HUES48 (cell line): ENCODE results near the gene AKAP1.
A peak's percentile ranks its signal among the peaks of the same experiment; 100 is the strongest.

ENCODE experiments used
- H3K27ac ChIP-seq: one replicate; pipeline ENCODE4 v1.7.0; 2013; ENCODE audit warnings: low read depth, low read length, inconsistent platforms
- H3K27me3 ChIP-seq: 2 replicates; pipeline ENCODE4 v1.6.1; 2013; ENCODE audit warnings: mild to moderate bottlenecking, low read length; ENCODE audit not compliant: control insufficient read depth, insufficient read depth
- H3K36me3 ChIP-seq: 2 replicates; pipeline ENCODE4 v1.6.1; 2013; ENCODE audit warnings: low read length; ENCODE audit not compliant: control insufficient read depth, insufficient read depth
- H3K4me1 ChIP-seq: 2 replicates; pipeline ENCODE4 v1.6.1; 2013; ENCODE audit warnings: mild to moderate bottlenecking, low read length; ENCODE audit not compliant: control insufficient read depth, insufficient read depth
- H3K4me3 ChIP-seq: 2 replicates; pipeline ENCODE4 v1.5.1; 2013; ENCODE audit warnings: mild to moderate bottlenecking, low read depth, low read length
- H3K9ac ChIP-seq: 2 replicates; pipeline ENCODE4 v1.6.1; 2013; ENCODE audit warnings: mild to moderate bottlenecking, low read depth, low read length, moderate library complexity
- H3K9me3 ChIP-seq: 2 replicates; pipeline ENCODE4 v1.6.1; 2013; ENCODE audit warnings: low read length; ENCODE audit not compliant: control insufficient read depth, insufficient read depth

AKAP1 gene

DNA sequence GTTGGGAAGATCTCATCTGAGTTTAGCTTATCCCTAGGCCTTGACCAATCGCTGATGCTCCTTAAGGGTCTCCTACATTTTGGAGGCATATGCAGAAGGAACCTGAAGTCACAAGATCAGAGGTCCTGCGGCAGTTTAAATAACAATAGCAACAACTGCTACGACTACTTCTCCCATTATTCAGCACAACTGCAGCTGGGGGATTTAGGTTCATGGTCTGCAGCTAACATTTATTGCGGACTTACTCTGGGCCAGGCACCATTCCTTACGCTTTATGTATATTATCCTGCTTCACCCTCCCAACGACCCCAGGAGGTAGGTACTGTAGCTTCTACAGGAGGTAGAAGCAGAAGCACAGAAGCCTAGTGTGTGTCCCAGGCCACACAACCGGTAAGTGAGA is 59.5 kb downstream of the AKAP1 start:
- Histone ChIP-seq H3K4me3 (0 out of 2 replicates have a peak overlapping the region, but pooled peaks have one; percentile 0), H3K9me3 (no peaks in the 10 kb centered on the region), H3K27me3 (no peaks in the 10 kb centered on the region), H3K9ac (no peak overlapping the region), H3K4me1 (peaks cover 14% of the 10 kb centered on the region), H3K36me3 (no peaks in the 10 kb centered on the region), H3K27ac (no peak overlapping the region)

DNA sequence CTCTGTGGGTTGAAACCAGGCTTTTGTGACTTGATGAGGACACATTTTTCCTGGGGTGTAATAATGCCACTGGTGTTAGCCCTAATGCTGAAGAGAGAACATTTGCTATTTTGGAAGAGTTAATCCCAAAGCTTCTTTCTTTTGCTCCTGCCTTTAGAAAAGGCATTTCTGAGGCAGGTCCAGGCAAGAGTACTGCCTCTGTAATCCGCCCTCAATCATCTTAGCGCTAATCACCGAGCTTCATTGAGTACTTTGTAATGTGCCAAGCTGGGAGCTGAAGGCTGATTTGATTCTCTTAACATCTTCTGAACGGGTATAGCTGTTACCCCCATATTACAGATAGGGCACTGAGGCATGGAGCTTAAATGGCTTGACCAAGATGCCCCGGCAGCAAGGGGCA is 60.3 kb downstream of the AKAP1 start:
- H3K9ac ChIP-seq: no peak overlapping the region; the same call in 1 of the 2 replicates

DNA sequence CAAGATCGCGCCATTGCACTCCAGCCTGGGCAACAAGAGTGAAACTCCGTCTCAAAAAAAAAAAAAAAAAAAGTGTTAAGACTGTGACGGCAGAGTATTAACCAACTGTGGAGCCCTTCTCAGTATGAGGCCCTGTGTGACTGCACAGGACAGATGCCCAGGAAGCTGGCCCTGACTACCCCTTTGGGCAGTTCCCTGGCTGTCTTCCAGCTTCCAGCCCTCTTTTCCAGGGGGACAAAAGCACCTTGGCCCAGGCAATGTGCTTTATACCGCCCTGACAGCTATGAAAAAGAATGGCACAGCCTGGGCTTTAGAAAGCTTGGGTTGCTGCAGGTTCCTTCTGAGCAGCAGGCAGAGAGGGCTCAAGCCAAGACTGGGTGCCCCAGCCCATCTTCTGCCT is 61.2 kb downstream of the AKAP1 start:
- H3K4me1 ChIP-seq: peaks cover 14% of the 10 kb centered on the region
- H3K9me3 ChIP-seq: no peaks in the 10 kb centered on the region
- no peak overlapping the region for H3K9ac ChIP-seq
- no peak overlapping the region for H3K27ac ChIP-seq
- H3K27me3 ChIP-seq: no peaks in the 10 kb centered on the region
- H3K36me3 ChIP-seq: no peaks in the 10 kb centered on the region
- no peak overlapping the region for H3K4me3 ChIP-seq

More for the DNA sequence above, 60.3 kb downstream of the AKAP1 start:
- Histone ChIP-seq H3K36me3 (no peaks in the 10 kb centered on the region), H3K9me3 (no peaks in the 10 kb centered on the region), H3K4me3 (no peak overlapping the region), H3K27ac (no peak overlapping the region), H3K4me1 (peaks cover 14% of the 10 kb centered on the region), H3K27me3 (no peaks in the 10 kb centered on the region)

- no peaks in the 10 kb centered on the region for H3K27me3 ChIP-seq
- H3K27ac ChIP-seq: no peak overlapping the region
- no peak overlapping the region for H3K9ac ChIP-seq
- no peaks in the 10 kb centered on the region for H3K9me3 ChIP-seq
- no peaks in the 10 kb centered on the region for H3K4me1 ChIP-seq
- no peak overlapping the region for H3K4me3 ChIP-seq
- H3K36me3 ChIP-seq: no peaks in the 10 kb centered on the region
Observed at GRCh38 chr17:57151798-57152197, 66.8 kb downstream of the AKAP1 start.

DNA sequence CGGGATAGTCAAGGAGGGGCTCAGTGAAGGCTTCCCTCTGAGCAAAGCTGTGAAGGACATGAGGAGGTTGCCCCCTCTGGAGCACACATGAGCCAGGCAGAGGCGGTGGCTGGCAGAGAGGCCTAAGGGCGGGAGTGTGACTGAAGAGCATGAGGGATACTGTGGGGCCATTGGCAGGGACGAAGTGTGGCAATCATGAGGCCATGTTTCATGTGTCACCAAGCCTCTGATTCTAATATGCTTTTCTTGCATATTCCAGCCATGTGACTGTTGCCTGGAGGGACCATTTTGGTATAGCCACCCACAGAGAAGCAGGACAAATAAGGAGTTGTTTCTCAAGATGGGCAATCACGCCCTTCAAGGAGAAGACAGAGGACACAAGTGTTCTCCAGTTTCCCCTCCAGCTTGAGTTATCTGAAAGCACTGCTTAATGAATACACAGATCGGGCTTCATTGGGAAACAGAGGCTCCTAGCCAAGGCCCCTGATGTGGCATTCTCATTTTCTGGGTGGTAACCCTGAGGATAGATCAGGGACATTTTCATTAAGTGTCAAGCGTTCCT is 68.0 kb downstream of the AKAP1 start:
- no peaks in the 10 kb centered on the region for H3K36me3 ChIP-seq
- no peak overlapping the region for H3K27ac ChIP-seq
- no peak overlapping the region for H3K4me3 ChIP-seq
- no peaks in the 10 kb centered on the region for H3K27me3 ChIP-seq
- no peak overlapping the region for H3K9ac ChIP-seq
- no peaks in the 10 kb centered on the region for H3K4me1 ChIP-seq
- H3K9me3 ChIP-seq: no peaks in the 10 kb centered on the region

DNA sequence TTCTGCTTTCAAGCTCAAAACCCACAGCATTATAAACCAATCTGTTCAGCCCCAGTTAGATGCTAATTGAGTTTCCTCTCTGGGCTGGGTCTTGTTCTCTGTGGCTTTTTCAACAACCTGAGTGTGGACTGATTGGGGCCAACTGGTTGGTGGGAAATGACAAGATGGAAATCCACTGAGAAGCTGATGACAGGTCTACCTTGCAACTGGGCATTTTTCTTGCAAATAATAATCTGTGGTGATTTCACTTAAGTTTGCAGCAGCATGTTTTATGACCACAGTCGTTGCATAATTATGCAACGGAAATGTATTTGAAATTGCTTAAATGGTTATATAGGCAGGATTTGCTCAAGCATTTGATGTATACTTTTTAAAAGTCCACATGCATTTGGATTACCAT is 69.9 kb downstream of the AKAP1 start:
- Histone ChIP-seq H3K9me3 (no peaks in the 10 kb centered on the region), H3K27me3 (no peaks in the 10 kb centered on the region), H3K36me3 (no peaks in the 10 kb centered on the region), H3K27ac (no peak overlapping the region), H3K9ac (no peak overlapping the region), H3K4me3 (no peak overlapping the region), H3K4me1 (no peaks in the 10 kb centered on the region)

DNA sequence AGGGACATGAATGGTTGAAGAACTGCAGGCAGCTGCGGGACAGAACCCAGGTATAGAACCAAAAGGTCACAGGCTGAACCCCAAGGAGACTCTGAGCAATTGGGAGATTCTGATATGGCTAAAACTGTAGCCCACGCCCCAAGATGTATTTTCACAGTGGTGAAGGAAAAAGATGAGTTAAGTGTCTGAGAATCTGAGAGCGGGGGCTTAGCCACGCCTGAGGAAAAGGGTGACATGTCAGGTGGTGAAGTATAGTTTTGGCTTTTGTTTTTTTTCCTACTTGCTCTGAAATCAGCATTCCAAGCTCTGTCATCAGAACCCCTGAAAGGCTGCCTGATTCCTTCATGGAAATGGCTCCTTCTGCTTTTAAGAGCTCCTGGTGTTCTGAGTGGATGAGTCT is 73.3 kb downstream of the AKAP1 start:
- no peak overlapping the region for H3K4me3 ChIP-seq
- H3K27me3 ChIP-seq: no peaks in the 10 kb centered on the region
- H3K9ac ChIP-seq: no peak overlapping the region
- no peak overlapping the region for H3K27ac ChIP-seq
- no peaks in the 10 kb centered on the region for H3K9me3 ChIP-seq
- H3K4me1 ChIP-seq: no peaks in the 10 kb centered on the region
- no peaks in the 10 kb centered on the region for H3K36me3 ChIP-seq

GRCh38 chr17:57158795-57159194 is 73.7 kb downstream of the AKAP1 start:
- no peaks in the 10 kb centered on the region for H3K4me1 ChIP-seq
- no peaks in the 10 kb centered on the region for H3K9me3 ChIP-seq
- H3K9ac ChIP-seq: no peak overlapping the region
- H3K27me3 ChIP-seq: no peaks in the 10 kb centered on the region
- no peak overlapping the region for H3K27ac ChIP-seq
- H3K36me3 ChIP-seq: no peaks in the 10 kb centered on the region
- no peak overlapping the region for H3K4me3 ChIP-seq

GRCh38 chr17:57160624-57161023 is 75.6 kb downstream of the AKAP1 start:
- Histone ChIP-seq H3K27me3 (no peaks in the 10 kb centered on the region), H3K4me1 (no peaks in the 10 kb centered on the region), H3K4me3 (no peak overlapping the region), H3K9me3 (no peaks in the 10 kb centered on the region), H3K27ac (no peak overlapping the region), H3K9ac (no peak overlapping the region), H3K36me3 (no peaks in the 10 kb centered on the region)

DNA sequence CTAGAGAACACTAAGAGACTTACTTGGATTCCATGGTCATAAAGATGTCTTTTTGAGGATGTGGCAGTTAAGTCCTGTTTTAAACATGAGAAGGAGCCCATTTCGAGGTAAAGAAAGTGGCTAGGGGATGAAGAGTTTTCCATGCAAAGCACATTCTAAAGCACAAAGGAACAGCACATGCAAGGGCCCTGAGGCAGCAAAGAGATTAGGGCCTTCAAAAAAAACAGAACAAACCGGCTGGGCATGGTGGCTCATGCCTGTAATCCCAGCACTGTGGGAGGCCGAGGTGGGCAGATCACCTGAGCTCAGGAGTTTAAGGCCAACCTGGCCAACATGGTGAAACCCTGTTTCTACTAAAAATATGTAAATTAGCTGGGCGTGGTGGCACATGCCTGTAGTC is 79.8 kb downstream of the AKAP1 start:
- H3K27me3 ChIP-seq: no peaks in the 10 kb centered on the region
- peaks cover 15% of the 10 kb centered on the region; the same call in 1 of the 2 replicates for H3K4me1 ChIP-seq
- no peak overlapping the region for H3K4me3 ChIP-seq
- H3K9ac ChIP-seq: no peak overlapping the region
- no peak overlapping the region for H3K27ac ChIP-seq
- H3K36me3 ChIP-seq: no peaks in the 10 kb centered on the region
- no peaks in the 10 kb centered on the region for H3K9me3 ChIP-seq

DNA sequence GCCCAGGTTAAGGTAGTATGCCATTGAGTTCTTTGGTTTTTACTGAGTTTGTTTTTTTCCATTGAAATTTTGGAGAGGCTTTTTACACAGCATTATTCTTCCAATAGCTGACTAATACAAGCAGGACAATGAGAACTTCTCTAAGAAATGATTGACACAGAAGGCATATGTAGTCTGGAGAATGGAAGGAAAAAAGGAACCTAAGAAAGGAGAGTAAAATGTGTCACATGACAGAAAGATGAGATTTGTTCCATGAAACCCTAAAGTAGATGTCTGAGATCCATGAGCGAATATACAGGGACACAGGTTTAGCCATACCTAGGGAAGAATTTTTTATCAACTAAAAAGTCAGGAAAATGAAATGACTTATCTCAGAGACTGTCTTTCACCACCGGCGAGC is 80.7 kb downstream of the AKAP1 start:
- H3K4me1 ChIP-seq: peaks cover 15% of the 10 kb centered on the region; the same call in 1 of the 2 replicates
- no peaks in the 10 kb centered on the region for H3K9me3 ChIP-seq
- H3K27ac ChIP-seq: no peak overlapping the region
- H3K4me3 ChIP-seq: no peak overlapping the region
- no peak overlapping the region for H3K9ac ChIP-seq
- H3K27me3 ChIP-seq: no peaks in the 10 kb centered on the region
- no peaks in the 10 kb centered on the region for H3K36me3 ChIP-seq

GRCh38 chr17:57166803-57167202 is 81.8 kb downstream of the AKAP1 start:
- H3K4me1 ChIP-seq: peaks cover 15% of the 10 kb centered on the region; the same call in 1 of the 2 replicates
- no peak overlapping the region for H3K4me3 ChIP-seq
- H3K27ac ChIP-seq: no peak overlapping the region

More at GRCh38 chr17:57166803-57167202, 81.8 kb downstream of the AKAP1 start:
- no peaks in the 10 kb centered on the region for H3K27me3 ChIP-seq
- H3K9ac ChIP-seq: no peak overlapping the region
- H3K9me3 ChIP-seq: no peaks in the 10 kb centered on the region
- no peaks in the 10 kb centered on the region for H3K36me3 ChIP-seq
